ENCODE results near the gene RPL28.
"Not testable (repeated sequence)": the region's sequence is repeated elsewhere in the genome, so short reads cannot be mapped to it uniquely, and the experiment has no call there.

RPL28 gene

DNA sequence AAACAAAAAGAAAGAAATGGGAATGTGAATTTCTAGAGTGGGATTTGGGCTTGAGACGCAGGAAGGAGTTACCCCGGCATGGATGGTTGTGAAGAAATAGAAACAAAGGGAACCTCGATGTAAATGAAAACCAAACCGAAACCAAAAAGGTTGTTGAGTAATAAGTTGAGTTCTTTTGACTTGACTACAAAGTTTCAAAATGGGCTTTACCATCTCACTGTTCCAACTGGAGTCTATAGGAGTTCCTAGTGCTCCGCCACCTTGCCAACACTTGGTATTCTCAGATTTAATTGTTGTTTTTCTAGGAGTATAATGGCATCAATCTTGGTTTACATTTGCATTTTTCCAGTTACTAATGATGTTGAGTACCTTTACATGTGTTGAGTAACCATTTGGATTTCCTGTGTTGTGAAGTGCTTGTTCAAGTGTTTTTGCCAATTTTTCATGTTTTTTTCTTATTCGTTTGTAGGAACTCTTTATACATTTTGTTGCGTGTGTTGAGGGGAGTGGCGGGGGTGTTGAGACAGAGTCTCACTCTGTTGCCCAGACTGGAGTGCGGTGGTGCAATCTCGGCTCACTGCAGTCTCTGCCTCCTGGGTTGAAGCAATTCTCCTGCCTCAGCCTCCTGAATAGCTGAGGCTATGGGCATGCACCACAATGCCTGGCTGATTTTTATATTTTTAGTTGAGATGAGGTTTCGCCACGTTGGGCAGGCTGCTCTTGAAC, 12.6 kb downstream of the RPL28 start:
- DNase-seq, result no peak

DNA sequence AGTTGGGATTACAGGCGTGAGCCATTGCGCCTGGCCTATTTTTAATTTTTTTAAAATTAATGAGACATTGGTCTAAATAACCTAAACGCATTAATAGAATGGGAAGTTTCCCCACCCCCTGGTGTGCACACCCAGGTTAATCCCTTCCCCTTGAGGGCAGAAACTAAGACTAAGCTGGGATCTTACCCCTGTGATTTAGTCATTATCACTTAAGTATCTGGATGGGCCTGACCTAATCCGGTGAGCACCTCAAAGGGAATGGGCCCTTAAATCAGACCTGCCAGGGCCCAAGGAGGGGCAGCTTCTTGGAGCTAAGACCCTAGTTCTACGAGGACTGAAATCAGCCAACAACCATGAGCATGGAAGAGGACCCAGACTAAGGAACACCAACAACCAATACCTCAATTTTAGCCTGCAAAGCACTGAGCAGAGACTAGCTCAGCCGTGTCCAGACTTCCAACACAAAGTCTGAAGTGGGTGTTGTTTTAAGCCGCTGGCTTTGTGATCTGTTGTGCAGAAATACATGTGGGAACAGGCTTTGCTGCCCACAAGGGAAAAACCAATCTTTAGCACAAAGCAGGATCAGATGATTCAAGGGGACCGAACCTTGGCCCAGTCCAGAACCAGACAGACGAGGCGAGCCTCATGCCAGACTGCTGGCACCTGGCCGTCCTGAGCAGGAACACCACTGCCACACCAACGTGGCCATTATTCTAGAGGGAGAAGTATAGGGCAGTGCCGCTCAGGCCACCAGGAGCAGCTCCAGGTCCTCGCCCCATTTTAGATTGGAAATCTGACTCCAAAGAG, 14.8 kb downstream of the RPL28 start:
- no peak for DNase-seq

GRCh38 chr19:55401390-55401789, 15.7 kb downstream of the RPL28 start:
- DNase-seq, result not testable (repeated sequence)

DNA sequence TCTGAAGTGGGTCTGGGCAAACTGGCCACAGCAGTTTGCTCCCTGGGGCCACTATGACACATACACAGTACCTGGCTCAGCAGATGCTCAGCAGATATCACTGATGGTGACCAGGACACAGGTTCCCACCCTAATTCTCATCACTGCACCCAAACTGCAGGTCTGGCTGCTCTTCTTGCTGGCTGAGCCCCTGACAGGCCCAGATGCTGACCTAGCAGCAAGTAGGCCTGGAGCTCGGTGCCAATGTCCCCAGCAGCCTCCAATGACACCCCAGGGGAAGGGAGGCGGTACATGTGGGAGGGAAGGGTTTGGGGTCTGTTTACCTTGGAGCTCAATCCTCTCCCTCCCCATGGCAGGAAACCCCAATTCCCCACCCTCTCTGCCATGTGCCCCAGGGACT, 16.8 kb downstream of the RPL28 start:
- no peak for DNase-seq

DNA sequence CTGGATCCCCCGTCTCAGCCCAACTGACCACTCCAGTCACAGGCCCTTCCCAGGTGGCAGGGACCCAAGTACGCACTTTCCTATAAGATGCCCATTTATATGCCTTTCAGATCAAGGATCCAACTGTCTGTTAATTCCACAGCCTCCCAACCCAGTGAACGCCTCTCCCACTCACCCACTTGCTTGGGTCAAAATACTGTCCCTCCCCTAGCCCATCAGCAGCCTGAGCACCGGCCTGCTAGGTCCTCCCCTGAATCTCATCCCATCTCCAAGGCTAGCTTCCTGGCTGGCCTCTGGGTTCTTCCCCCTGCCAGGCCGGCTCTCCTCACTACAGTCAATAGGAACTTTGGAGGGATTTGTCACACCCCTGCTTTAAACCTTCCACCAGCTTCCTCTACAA, 19.9 kb downstream of the RPL28 start:
- DNase-seq, result no peak

DNA sequence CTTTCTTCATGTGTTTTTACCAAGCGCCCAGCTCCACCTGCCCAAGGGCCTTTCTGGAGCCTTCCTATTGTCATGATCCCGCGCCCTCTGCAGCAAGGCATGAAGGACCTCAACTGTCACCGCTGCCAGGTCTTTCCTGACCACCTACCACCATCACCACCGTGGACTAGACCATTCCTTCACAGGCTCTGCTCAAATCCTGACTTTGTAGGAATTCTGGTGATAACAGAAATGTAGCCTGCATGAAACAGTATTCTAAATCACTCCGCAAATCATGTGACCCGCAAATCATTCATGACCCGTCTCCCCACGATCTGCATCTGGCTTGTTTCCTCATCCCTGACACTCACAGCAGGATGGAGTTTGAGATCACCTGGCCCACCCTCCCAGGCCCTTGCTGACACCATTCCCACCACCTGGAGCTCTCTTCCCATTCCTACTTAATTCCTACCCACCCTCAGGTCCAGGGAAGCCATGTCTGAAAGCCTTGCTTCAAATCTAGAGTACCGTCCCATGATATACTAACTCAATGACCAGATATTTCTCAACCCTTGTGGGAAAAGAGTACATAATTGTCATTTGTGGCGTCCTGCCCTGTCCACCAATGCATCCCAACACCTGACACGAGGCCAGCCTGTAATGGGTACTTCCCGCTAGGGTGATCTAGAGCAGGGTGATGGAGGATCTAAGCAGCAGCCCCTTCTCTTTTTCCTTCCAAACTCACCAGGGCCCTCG, 20.5 kb downstream of the RPL28 start:
- DNase-seq, result no peak

DNA sequence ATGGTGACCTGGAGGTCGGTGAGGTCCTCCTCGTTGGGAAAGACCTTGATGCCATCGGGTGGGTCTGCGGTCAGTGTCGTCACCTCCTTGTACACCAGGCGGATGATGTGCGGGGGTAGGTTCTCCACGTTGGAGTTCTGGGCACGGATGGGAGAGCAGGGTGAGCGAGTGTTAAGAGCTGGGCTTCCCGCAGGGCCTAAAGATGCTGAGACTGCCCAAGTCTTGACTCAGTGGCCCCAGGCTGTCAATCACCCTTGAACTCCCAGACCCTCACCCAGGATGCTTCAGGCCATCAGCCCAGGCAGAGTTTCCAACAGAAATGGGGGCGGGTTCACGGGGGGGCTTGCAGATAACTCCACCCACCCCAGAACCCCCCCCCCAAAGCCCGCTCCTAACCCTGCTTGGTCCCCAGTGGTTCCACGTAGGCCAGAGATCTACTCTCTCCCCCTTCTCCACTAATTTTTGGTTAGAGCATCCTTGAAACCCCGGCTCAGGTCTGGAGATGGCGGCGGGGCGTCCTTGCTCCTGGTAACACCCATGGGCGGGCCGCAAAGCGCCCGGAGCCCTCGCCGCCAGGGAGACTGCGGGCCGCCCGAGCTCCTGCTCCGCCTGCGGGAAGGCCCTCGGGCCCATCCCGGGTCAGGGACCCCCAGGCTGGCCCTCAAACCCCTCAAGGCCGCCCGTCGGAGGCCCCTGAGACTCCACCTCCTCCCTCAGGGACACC, 21.3 kb downstream of the RPL28 start:
- no peak for DNase-seq

DNA sequence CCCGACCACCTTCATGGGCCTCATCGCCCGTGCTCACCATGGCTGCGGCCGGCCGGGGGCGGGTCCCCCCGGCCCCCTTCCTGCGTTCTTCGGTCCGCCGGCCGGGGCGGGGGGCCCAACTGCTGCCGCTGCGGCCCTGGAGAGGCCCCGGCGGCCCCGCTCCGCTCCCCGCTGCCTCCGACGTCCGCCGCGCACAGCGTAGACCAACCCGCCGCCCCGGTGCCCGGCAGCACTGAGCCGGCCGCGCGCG, 21.7 kb downstream of the RPL28 start, which contains the start of gene UBE2S:
Gene UBE2S (minus strand): TSS at position 239 of the 250 bp plus-strand sequence. CDS start 199 bp downstream, at position 40.
- not testable (repeated sequence) for DNase-seq

DNA sequence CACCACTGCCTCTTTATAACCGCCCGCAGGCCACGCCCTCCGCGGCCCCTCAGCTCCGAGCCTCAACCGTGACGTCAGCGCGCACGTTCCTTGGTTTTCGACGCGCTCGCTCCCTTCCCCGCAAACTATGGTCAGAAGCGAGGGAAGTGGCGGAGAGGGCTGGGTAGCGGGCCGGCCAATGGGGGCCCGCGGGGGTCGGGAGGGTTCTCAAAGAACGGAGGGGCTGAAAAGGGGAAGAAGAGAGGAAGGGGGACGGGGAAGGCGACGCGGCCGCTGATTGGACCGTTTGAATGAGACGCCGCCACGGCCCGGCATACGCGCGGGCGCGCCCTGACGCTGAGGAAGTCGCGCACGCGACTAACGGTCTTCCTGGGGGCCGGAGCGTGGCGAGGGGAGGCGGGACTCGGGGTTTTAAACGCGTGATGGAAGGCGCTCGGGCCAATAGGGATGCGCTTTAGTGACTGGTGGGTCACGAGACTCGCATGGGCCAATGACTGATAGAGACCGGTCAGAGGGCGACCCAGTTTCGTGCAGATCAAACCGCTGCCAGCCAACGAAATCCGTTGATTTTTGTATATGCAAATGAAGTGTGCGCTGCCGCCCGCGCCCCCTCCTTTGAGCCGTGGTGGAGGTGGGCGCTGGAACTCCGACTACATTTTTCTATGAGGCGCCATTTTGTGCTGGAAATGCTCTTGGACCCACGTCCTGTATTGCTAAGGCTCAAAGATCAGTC, 22.2 kb downstream of the RPL28 start:
- DNase-seq, result peak; percentile 95

DNA sequence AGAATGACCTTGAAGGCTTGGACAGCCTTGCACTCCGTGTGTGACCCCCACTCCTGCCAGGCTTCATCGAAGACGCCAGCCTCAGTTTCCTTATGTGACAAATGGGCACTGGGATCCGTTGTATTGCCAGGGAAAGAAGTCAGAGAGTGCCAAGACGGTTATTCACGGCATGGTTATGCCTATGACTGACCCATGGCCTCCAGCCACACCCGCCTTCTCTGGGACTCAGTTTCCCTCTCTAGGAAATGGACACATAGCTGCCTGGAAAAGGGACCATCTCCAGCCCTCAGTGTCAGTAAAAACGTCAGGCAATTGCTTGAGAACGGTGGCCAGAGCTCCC, 22.8 kb downstream of the RPL28 start:
- DNase-seq, result no peak

- DNase-seq, result not testable (repeated sequence)
Observed at GRCh38 chr19:55409179-55409578, 23.4 kb downstream of the RPL28 start.

GRCh38 chr19:55410168-55410567, 24.4 kb downstream of the RPL28 start:
- no peak for DNase-seq

- DNase-seq, result no peak
Observed at GRCh38 chr19:55418185-55418584, 32.5 kb downstream of the RPL28 start.

- no peak for DNase-seq
Observed at GRCh38 chr19:55419103-55419502, 33.4 kb downstream of the RPL28 start.

DNA sequence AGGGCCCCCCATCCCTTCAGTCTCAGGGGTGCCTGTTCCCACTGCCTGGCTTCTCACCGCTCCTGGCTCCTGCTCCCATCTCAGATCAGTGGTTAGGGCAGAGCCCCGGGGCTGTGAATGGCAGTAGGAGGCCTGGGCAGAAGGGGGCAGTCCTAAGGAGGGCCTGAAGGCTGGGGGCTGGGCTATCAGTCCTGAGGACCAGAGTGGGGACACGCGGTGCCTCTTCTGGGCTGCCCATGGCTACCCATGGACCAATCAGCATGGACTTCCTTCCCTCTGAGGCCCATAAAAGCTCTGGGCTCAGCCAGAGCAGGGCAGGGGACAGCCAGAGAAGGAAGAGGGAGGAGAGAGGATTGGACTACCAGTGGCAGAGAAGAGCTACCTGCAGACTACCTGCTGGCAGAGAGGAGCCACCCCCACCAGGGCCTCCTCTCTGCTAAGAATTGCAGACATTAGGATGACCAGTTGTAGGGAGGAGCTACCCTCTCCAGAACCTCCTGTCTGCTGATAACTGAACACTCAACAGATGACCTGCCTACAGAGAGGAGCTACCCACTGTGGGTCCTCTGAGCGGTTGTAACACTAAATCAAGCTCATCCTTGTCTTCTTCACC, 34.0 kb downstream of the RPL28 start:
- DNase-seq, result no peak

GRCh38 chr19:55421281-55421680, 35.5 kb downstream of the RPL28 start:
- DNase-seq, result not testable (repeated sequence)

DNA sequence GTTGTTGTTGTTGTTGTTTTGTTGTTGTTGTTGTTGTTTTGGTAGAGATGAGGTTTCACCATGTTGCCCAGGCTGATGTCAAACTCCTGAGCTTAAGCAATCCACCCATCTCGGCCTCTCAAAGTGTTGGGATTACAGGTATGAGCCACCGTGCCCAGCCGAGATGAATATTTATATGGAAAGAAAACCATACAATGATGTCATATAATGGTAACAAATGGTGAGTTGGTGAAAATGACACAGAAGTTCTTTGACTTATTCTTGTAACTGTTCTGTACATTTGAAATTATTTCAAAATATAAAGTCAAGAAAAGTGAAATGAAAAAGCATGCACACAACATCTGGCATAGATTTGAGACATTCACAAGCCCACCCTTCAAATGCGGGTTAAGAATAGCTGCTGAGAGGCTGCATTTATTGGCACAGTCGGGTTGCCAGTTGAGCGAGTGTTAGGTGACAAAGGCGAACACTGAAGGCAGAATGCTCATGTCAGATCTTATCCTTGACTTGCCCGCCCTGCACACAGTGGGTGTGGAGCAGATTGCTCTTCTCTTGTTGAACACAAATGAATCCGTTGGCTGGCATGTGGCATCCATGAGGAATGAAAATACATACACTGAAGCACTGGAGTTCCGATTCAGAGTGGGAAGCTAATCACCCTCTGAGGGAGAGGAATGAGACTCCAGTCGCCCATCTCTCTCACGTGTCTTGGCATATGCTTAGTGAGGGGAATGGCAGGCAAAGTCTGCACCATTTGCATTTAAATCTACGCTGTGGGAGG, 37.7 kb downstream of the RPL28 start:
- DNase-seq, result no peak

DNA sequence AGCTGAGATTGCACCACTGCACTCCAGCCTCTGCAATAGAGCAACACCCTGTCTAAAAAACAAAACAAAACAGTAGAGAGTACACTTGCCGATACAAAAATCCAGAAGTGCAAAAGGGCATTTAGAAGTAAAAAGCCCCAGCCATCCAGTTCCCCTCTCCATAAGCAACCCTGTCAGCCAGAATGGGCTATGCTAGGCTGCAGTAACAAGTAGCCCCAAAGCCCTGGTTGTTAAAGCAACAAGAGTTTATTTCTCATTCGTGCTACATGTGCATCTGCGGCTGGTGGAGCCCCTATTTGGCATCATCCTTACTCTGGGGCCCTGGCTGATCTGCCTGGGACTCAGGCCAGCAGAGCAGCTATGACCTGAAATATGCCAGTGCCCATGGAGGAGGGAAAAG, 38.8 kb downstream of the RPL28 start:
- no peak for DNase-seq

GRCh38 chr19:55426042-55426441, 40.3 kb downstream of the RPL28 start:
- no peak for DNase-seq

DNA sequence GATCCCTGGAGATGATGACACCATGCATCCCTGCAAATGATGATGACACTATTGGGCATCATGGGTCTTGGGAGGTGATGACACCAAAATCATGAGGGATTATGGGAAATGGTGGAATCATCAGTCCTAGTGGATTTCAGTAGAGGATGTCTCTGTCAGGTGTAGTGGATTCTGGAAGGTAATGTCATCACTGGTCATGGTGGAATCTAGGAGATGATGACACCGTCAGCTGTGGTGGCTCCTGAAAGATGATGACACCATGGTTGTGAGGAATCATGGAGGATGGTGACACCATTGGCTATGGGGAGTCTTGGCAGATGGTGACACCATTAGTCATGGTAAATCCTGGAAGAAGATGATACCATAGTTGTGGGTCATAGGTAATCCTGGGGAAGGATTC, 45.5 kb downstream of the RPL28 start:
- DNase-seq, result no peak

- no peak for DNase-seq
Observed at GRCh38 chr19:55432241-55432959, 46.7 kb downstream of the RPL28 start.
